Urinary bladder (tissue), 4 donors: ENCODE measurements around the gene CEP97. TPM values are rescaled to one million over a fixed set of nuclear protein-coding genes. Genes with fewer than 3 reads are reported as not detected.
"Not testable (repeated sequence)": the region's sequence is repeated elsewhere in the genome, so short reads cannot be mapped to it uniquely, and the experiment has no call there.

ENCODE experiments used
- DNase-seq: peaks from one replicate; pipeline ENCODE4 v3.0.0-alpha.2; 2015; ENCODE audit errors: extremely low spot score
- H3K27ac ChIP-seq: one replicate; pipeline ENCODE4 v1.5.1; 2013; ENCODE audit warnings: low read depth, mild to moderate bottlenecking, moderate library complexity
- H3K36me3 ChIP-seq: one replicate; pipeline ENCODE4 v1.6.1; 2013; ENCODE audit warnings: mild to moderate bottlenecking, moderate library complexity; ENCODE audit not compliant: insufficient read depth
- H3K4me1 ChIP-seq: one replicate; pipeline ENCODE4 v1.6.1; 2013; ENCODE audit warnings: mild to moderate bottlenecking, moderate library complexity; ENCODE audit not compliant: insufficient read depth
- H3K4me3 ChIP-seq: one replicate; pipeline ENCODE4 v1.5.1; 2013; ENCODE audit warnings: low read depth, low read length
- WGBS: extraction: QIAGEN DNeasy Blood & Tissue Kit; methylation state at CpG from one replicate; pipeline ENCODE4 v1.1.7; 2013; 5-methylcytosine and 5-hydroxymethylcytosine counted together
- polyA plus RNA-seq: library from polyadenylated mRNA; stranded (reverse); fragments of 200-250 nt; gene quantifications from one replicate; pipeline ENCODE4 v1.2.3, GENCODE V29; 2013
- total RNA-seq: library from RNA; depleted of rRNA; stranded (reverse); fragments of >200 nt; gene quantifications from one replicate; pipeline ENCODE4 v1.2.3, GENCODE V29; 2014
- donor health status: healthy with polysubstance abuse.
- donor health status: healthy.

Gene CEP97
- total and polyA plus RNA-seq, 2 donors, result 3.4 to 34.4 TPM

- Histone ChIP-seq H3K36me3 (no peaks in the 10 kb centered on the region), H3K4me3 (no peak overlapping the region), H3K27ac (no peak overlapping the region)
Measured at GRCh38 chr3:101690972-101691371, 33.4 kb upstream of the CEP97 start.

GRCh38 chr3:101691685-101692671 is 32.4 kb upstream of the CEP97 start:
- not testable (repeated sequence) for H3K4me1 ChIP-seq, H3K27ac ChIP-seq, DNase-seq, H3K4me3 ChIP-seq, H3K36me3 ChIP-seq
- WGBS, result 63% methylated on average over 13 of the region's 15 CpGs

More at GRCh38 chr3:101690972-101691371, 33.4 kb upstream of the CEP97 start:
- no peak for DNase-seq
- peaks cover 2% of the 10 kb centered on the region for H3K4me1 ChIP-seq

DNA sequence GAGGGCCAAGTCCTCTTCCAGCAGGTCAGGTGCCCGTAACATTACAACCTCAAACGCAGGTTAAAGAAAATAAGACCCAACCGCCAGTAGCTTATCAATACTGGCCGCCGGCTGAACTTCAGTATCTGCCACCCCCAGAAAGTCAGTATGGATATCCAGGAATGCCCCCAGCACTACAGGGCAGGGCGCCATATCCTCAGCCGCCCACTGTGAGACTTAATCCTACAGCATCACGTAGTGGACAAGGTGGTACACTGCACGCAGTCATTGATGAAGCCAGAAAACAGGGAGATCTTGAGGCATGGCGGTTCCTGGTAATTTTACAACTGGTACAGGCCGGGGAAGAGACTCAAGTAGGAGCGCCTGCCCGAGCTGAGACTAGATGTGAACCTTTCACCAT is 30.9 kb upstream of the CEP97 start:
- not testable (repeated sequence) for H3K4me3 ChIP-seq, H3K4me1 ChIP-seq, DNase-seq, H3K27ac ChIP-seq, H3K36me3 ChIP-seq
- WGBS, result 65% methylated on average over 13 of the region's 13 CpGs

DNA sequence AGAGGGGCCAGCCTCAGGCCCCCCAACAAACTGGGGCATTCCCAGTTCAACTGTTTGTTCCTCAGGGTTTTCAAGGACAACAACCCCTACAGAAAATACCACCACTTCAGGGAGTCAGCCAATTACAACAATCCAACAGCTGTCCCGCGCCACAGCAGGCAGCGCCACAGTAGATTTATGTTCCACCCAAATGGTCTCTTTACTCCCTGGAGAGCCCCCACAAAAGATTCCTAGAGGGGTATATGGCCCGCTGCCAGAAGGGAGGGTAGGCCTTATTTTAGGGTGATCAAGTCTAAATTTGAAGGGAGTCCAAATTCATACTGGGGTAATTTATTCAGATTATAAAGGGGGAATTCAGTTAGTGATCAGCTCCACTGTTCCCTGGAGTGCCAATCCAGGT is 29.6 kb upstream of the CEP97 start:
- 88% methylated on average over 4 of the region's 4 CpGs for WGBS
- DNase-seq, H3K36me3 ChIP-seq, H3K4me3 ChIP-seq, H3K27ac ChIP-seq, H3K4me1 ChIP-seq: not testable (repeated sequence)

GRCh38 chr3:101695779-101696372 is 28.5 kb upstream of the CEP97 start:
- Histone ChIP-seq H3K36me3 (no peaks in the 10 kb centered on the region), H3K4me1 (peaks cover 2% of the 10 kb centered on the region), H3K4me3 (no peak overlapping the region), H3K27ac (no peak overlapping the region)
- peak; percentile 32 for DNase-seq
- 34% methylated on average over 10 of the region's 10 CpGs for WGBS

DNA sequence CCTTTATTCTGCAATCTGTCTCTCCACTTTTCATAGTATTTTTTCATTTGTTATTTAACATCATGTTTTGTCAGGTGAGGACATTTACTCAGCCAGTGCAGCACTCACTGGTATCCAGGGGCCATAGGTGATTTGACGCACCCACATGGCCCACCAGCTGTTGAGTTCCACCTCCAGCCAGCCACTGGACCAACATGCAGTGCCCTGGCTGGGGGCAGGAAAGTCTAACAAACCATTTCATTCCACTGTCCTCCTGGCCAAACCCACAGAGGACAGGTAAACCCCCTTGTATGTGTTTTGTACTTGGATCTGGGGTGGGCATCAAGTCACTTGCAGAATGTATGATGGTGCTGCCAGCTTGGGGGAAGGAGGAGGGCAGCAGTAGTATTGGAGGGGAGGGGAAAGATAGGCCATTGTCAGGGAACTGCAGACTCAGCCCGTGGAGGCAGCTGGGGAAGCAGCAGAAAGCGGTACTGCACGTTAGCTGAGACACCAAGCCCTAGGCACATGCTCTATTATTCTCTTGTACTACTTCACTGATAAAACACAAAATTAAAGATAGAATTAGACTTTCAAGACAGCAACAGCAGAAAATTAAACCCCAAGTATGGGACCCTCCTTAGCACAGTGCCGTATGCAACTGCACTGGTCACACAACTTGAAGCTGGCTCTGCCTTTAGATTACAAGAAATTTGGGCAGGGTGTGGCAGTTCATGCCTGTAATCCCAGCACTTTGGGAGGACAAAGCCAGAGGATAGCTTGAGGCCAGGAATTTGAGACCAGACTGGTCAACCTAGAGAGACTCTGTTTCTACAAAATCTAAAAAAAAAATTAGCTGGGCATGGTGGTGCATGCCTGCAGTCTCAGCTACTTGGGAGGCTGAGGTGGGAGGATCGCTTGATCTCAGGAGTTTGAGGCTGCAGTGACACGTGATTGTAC is 22.4 kb upstream of the CEP97 start:
- Histone ChIP-seq H3K4me1 (no peaks in the 10 kb centered on the region), H3K36me3 (no peaks in the 10 kb centered on the region), H3K4me3 (no peak overlapping the region), H3K27ac (no peak overlapping the region)
- DNase-seq, result no peak
- 82% methylated on average over 7 of the region's 7 CpGs for WGBS

DNA sequence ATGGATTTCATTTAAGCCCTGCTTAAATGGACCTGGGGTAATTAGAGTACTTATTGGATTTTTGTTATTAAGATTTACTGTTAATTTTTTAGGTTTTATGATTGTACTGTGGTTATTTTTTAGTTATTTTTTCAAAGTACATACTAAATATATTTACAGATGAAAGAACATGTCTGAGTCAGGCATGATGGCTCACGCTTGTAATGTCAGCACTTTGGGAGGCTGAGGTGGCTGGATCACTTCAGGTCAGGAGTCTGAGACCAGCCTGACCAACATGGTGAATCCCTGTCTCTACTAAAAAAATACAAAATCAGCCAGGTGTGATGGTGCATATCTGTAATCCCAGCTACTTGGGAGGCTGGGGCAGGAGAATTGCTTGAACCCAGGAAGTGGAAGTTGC is 21.7 kb upstream of the CEP97 start:
- DNase-seq, result no peak

GRCh38 chr3:101703169-101703568 is 21.2 kb upstream of the CEP97 start:
- H3K4me3 ChIP-seq, result no peak overlapping the region
- H3K4me1 ChIP-seq, result no peaks in the 10 kb centered on the region
- 73% methylated on average over 2 of the region's 2 CpGs for WGBS
- no peak for DNase-seq
- H3K36me3 ChIP-seq, result no peaks in the 10 kb centered on the region
- no peak overlapping the region for H3K27ac ChIP-seq

More for the DNA sequence above, 21.7 kb upstream of the CEP97 start:
- H3K27ac ChIP-seq, result no peak overlapping the region
- no peaks in the 10 kb centered on the region for H3K36me3 ChIP-seq
- H3K4me3 ChIP-seq, result no peak overlapping the region
- WGBS, result 86% methylated on average over 1 of the region's 1 CpG
- H3K4me1 ChIP-seq, result no peaks in the 10 kb centered on the region

DNA sequence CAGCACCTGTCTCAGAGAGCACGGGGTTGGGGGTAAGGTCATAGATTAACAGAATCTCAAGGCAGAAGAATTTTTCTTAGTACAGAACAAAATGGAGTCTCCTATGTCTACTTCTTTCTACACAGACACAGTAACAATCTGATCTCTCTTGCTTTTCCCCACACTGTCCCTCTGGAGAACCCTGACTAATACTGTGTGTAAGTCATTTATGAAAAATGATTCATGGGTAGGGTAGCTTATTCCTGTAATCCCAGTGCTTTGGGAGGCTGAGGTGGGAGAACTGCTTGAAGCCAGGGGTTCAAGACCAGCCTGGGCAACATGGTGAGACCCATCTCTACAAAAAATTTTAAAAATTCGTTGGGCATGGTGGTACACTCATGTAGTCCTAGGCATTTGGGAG is 19.8 kb upstream of the CEP97 start:
- DNase-seq, H3K4me1 ChIP-seq, H3K36me3 ChIP-seq, H3K4me3 ChIP-seq, H3K27ac ChIP-seq: not testable (repeated sequence)
- 70% methylated on average over 2 of the region's 2 CpGs for WGBS

GRCh38 chr3:101709126-101709525 is 15.3 kb upstream of the CEP97 start:
- no peak overlapping the region for H3K4me3 ChIP-seq
- H3K36me3 ChIP-seq, result no peaks in the 10 kb centered on the region
- no peaks in the 10 kb centered on the region for H3K4me1 ChIP-seq
- no peak for DNase-seq
- WGBS, result 42% methylated on average over 4 of the region's 4 CpGs
- no peak overlapping the region for H3K27ac ChIP-seq

DNA sequence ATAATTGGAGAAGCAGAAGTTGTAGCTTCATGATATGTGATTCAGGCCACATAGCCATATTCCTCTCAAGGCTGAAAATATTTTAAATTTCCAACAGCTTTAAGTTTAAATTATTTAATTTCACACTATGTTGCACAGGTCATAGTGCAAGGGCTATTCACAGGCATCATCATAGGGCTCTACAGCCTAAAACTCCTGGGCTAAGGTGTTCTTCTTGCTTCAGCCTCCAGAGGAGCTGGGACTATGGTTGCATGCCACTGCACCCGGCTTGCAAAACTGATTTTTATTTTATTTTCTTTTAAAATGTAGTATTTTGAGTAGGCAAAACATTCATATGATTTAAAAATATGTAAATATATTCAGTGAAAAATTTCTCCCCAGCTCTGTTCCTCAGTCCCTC is 6.0 kb upstream of the CEP97 start:
- H3K4me1 ChIP-seq, result no peaks in the 10 kb centered on the region
- H3K36me3 ChIP-seq, result no peaks in the 10 kb centered on the region
- 84% methylated on average over 1 of the region's 1 CpG for WGBS
- no peak overlapping the region for H3K27ac ChIP-seq
- H3K4me3 ChIP-seq, result no peak overlapping the region
- DNase-seq, result no peak

GRCh38 chr3:101719604-101720185 is 4.7 kb upstream of the CEP97 start:
- Histone ChIP-seq H3K4me1 (no peaks in the 10 kb centered on the region), H3K27ac (no peak overlapping the region)
- 97% methylated on average over 3 of the region's 3 CpGs for WGBS

More at GRCh38 chr3:101719604-101720185, 4.7 kb upstream of the CEP97 start:
- no peak for DNase-seq
- Histone ChIP-seq H3K36me3 (no peaks in the 10 kb centered on the region), H3K4me3 (no peak overlapping the region)
